Measurements from ENCODE around the gene ANKRD9. TPM values are rescaled to one million over a fixed set of nuclear protein-coding genes. Genes with fewer than 3 reads are reported as not detected.

ANKRD9 gene
- total and polyA plus RNA-seq, 9 of the 15 experiments (the other 6 are each of a cell fraction or from before 2014, with no cell fraction given), result 0.04 to 32.9 (median 5.3) TPM

- peak; percentile 5; the same call in 2 of the 3 replicates for ATAC-seq
- CTCF ChIA-PET (ENCODE audit: low intra/inter-chr PET ratio), result no interaction called here
- Histone ChIP-seq H2AFZ (ENCODE audit: low read depth, low read length) (peak overlapping the region; percentile 5), H3K9me3 (replicated peaks; ENCODE audit: control insufficient read depth, insufficient read depth, low read depth, low read length) (no peaks in the 10 kb centered on the region), H3K27ac (ENCODE audit: extremely low read depth, low read depth, low read length) (peak overlapping the region; percentile 63), H3K4me1 (replicated peaks in 1 of 2; ENCODE audit: control insufficient read depth in 2 of 2, insufficient read depth in 2 of 2, low read length in 2 of 2) (peaks cover 27 to 74% of the 10 kb centered on the region in 2 experiments), H3K27me3 (ENCODE audit: control insufficient read depth in 2 of 2, insufficient read depth in 2 of 2, low read length in 2 of 2) (no peaks in the 10 kb centered on the region), H3K36me3 (ENCODE audit: control insufficient read depth, insufficient read depth, low read length) (peaks cover 20% of the 10 kb centered on the region; the same call in 2 of the 3 replicates), H4K20me1 (replicated peaks; ENCODE audit: control insufficient read depth, insufficient read depth, low read length) (peaks cover 4% of the 10 kb centered on the region; the same call in 1 of the 2 replicates), H3K79me2 (ENCODE audit: control insufficient read depth, insufficient read depth, low read length) (peaks cover 11% of the 10 kb centered on the region; the same call in 2 of the 3 replicates), H3K4me3 (no peak overlapping the region), H3K9me1 (ENCODE audit: control insufficient read depth, insufficient read depth, low read length) (no peaks in the 10 kb centered on the region), H3K4me2 (ENCODE audit: insufficient read depth, low read length) (peak overlapping the region; percentile 60), H3K9ac (ENCODE audit: insufficient read depth in 1 of 2, low read depth in 2 of 2, low read length in 2 of 2) (peak overlapping the region in 1 of 2 experiments; percentile 85; a peak in 2 of 4 replicates)
- WGBS (ENCODE audit: insufficient coverage, low coverage, missing lambda C conversion rate), result 7% methylated on average over 8 of the region's 12 CpGs
- in situ Hi-C loops (cut with MboI) (loop anchor here (25.0 kb wide), 1 partner anchor 409 kb away; the partner anchor contains the start of gene AMN), intact Hi-C loops (cut with micrococcal nuclease) (loop anchor here (10.0 kb wide), 1 partner anchor 539 kb away; the partner anchor contains the start of gene DYNC1H1)
- POLR2A ChIA-PET, result interaction anchor here (0.7 to 2.0 kb wide), 3 partner anchors 9 to 274 kb away, joined by 3 to 6 read pairs (median 3); no protein-coding TSS in a partner anchor
- DNase-seq (ENCODE audit: extremely low read depth in 1 of 4, low spot score in 3 of 4), result peak in 2 of 4 experiments; percentile 16 to 28
- BruUV-seq (replicated peaks), result no TSS peak
- FAIRE-seq, result peak; percentile 67
- TF ChIP-seq NR2C2 (CRISPR knock-in tag; IDR thresholded peaks at IDR 0.05), result no peak
- TF ChIP-seq NR2C2 (tag; IDR thresholded peaks at IDR 0.05), result 0 out of 2 replicates have a peak, but pooled peaks have one; percentile 19
- no peak for TF ChIP-seq HNRNPUL1 (IDR thresholded peaks at IDR 0.05; ENCODE audit: low read length)
- TF ChIP-seq ZNF785 (CRISPR knock-in tag; IDR thresholded peaks at IDR 0.05), result no peak
- TF ChIP-seq ZNF217 (CRISPR knock-in tag; IDR thresholded peaks at IDR 0.05), result no peak
- TF ChIP-seq MTF1 (CRISPR knock-in tag; IDR thresholded peaks at IDR 0.05; ENCODE audit: borderline replicate concordance), result no peak
- TF ChIP-seq ELF4 (CRISPR knock-in tag; IDR thresholded peaks at IDR 0.05), result no peak
- TF ChIP-seq FOXM1 (IDR thresholded peaks at IDR 0.05; ENCODE audit: low read depth), result no peak
- no peak for TF ChIP-seq FOXM1 (CRISPR knock-in tag; IDR thresholded peaks at IDR 0.05; ENCODE audit: low read depth)
- TF ChIP-seq ZNF780A (CRISPR knock-in tag; IDR thresholded peaks at IDR 0.05), result no peak
- TF ChIP-seq GATA2 (CRISPR knock-in tag; IDR thresholded peaks at IDR 0.05), result no peak
- no peak for TF ChIP-seq CHD2 (IDR thresholded peaks at IDR 0.05; ENCODE audit: low read depth, low read length)
- TF ChIP-seq ZNF707 (CRISPR knock-in tag; conservative IDR thresholded peaks at IDR 0.05), result no peak
- TF ChIP-seq TRIM28 (IDR thresholded peaks at IDR 0.05), result no peak
- no peak for TF ChIP-seq LEF1 (IDR thresholded peaks at IDR 0.05)
- no peak for TF ChIP-seq ATF6 (CRISPR knock-in tag; IDR thresholded peaks at IDR 0.05)
- no peak for TF ChIP-seq NFE2L1 (tag; IDR thresholded peaks at IDR 0.05; ENCODE audit: borderline replicate concordance, low read depth)
- no peak for TF ChIP-seq ZNF583 (CRISPR knock-in tag; IDR thresholded peaks at IDR 0.05)
- TF ChIP-seq ZBTB34 (CRISPR knock-in tag; IDR thresholded peaks at IDR 0.05), result no peak
- no peak for TF ChIP-seq ZNF212 (CRISPR knock-in tag; IDR thresholded peaks at IDR 0.05)
- no peak for TF ChIP-seq DDX20 (tag; IDR thresholded peaks at IDR 0.05; ENCODE audit: low read depth)
- TF ChIP-seq FOXJ2 (tag; IDR thresholded peaks at IDR 0.05), result no peak
Observed at GRCh38 chr14:102503641-102504327, 5.8 kb downstream of the ANKRD9 start.
